Cardiac muscle cell (in vitro differentiated cells and primary cell): Measurements from ENCODE around the gene EYA2. TPM values are rescaled to one million over a fixed set of nuclear protein-coding genes. Genes with fewer than 3 reads are reported as not detected.

Experiments used
- DNase-seq, 2 donors: peaks; one replicate each; pipeline versions ENCODE4 v3.0.0 to v3.0.0-alpha.2; 2010 to 2017; ENCODE audit warnings: low read depth in 1 of 2, low spot score in 1 of 2
- H3K27ac ChIP-seq: fragments of 200-600 bp; sonication (generic); 2 replicates; pipeline ENCODE4 v1.5.1; 2016
- H3K27me3 ChIP-seq: fragments of 200-600 bp; sonication (generic); 2 replicates; pipeline ENCODE4 v1.6.0; 2016; ENCODE audit warnings: control low read depth
- H3K36me3 ChIP-seq: fragments of 200-600 bp; sonication (generic); 2 replicates; pipeline ENCODE4 v1.5.1; 2016; ENCODE audit warnings: control low read depth
- H3K4me1 ChIP-seq: fragments of 200-600 bp; sonication (generic); 2 replicates; pipeline ENCODE4 v1.8.1; 2017; ENCODE audit warnings: low read depth, mild to moderate bottlenecking, mixed run types
- H3K4me3 ChIP-seq: fragments of 200-600 bp; sonication (generic); 2 replicates; pipeline ENCODE4 v1.5.1; 2016; ENCODE audit warnings: mild to moderate bottlenecking
- H3K9me3 ChIP-seq: fragments of 200-600 bp; sonication (generic); 2 replicates; pipeline ENCODE4 v1.5.1; 2017; ENCODE audit warnings: low read depth, mild to moderate bottlenecking, control low read depth
- polyA plus RNA-seq: library from polyadenylated mRNA; unstranded; fragments of >200 nt; fragmentation: Nextera tagmentation; extraction: Ambion mirVana; gene quantifications from 2 replicates; pipeline ENCODE4 v1.2.1, GENCODE V29; 2016
- total RNA-seq: library from RNA; depleted of rRNA; stranded (reverse); fragments of >200 nt; gene quantifications from 2 replicates; pipeline ENCODE4 v1.2.3, GENCODE V29; 2016
- TF ChIP-seq, protein P1 (sequence below): IDR thresholded peaks from 2 replicates; pipeline ENCODE4 v1.5.1; 2012; ENCODE audit warnings: low read depth, mild to moderate bottlenecking, low read length

EYA2 gene
- total and polyA plus RNA-seq, 2 experiments from 2014 or later, result 0.30 TPM; not detected in 1

DNA sequence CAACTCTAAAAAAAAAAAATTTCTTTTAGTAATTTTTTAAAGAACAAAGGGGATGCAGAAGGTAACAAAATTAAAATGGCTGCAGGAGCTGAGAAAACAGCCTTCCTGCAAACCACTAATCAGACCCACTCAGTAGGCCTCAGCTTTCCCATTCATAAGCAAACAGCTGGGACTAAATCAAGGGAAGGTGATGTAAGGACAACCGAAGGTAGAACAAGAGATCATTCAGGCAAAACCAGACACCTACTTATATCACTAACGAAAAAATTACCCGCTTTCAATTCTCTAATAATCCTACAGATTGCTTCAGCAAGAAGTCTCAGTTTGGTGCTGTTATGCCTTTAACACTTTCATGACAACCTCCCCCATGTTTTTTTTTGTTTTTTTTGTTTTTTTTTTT, 337.9 kb downstream of the EYA2 start:
- peaks cover 28% of the 10 kb centered on the region for H3K4me1 ChIP-seq
- peaks cover 41% of the 10 kb centered on the region for H3K36me3 ChIP-seq

DNA sequence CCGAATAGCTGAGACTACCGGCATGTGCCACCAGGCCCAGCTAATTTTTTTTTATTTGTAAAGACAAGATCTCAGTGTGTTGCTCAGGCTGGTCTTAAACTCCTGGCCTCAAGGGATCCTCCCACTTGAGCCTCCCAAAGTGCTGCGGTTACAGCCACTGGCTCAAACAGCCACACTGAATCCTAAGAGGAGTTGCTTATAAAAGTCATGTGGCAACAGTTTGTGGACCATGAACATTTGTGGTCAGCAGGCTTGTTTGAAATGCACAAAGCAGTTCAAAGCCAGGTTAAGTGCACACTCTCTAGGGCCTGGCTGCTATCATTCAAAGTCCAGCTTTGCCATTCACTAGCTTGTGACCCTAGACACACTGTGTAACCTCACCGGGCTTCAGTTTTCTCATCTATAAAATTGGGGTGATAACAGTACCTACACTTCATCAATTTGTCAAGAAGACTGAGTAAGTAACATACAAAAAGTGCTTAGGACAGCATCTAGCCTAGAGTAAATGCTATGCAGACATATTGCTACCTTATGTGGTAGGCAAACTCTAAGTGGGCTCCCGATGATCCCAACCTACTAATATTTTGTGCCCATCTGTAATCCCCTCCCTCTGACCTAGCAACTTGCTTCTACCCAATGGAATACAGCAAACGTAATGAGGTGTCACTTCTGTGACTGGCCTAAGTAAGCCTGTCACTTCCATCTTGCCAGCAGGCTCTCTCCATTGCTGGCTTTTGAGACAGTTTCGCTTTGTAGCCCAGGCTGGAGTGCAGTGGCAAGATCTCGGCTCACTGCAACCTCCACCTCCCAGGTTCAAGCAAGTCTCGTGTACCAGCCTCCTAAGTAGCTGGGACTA, 338.9 kb downstream of the EYA2 start:
- no peaks in the 10 kb centered on the region for H3K27me3 ChIP-seq
- no peak overlapping the region for H3K4me3 ChIP-seq
- H3K4me1 ChIP-seq, result peaks cover 27% of the 10 kb centered on the region
- TF ChIP-seq, protein P1, sequence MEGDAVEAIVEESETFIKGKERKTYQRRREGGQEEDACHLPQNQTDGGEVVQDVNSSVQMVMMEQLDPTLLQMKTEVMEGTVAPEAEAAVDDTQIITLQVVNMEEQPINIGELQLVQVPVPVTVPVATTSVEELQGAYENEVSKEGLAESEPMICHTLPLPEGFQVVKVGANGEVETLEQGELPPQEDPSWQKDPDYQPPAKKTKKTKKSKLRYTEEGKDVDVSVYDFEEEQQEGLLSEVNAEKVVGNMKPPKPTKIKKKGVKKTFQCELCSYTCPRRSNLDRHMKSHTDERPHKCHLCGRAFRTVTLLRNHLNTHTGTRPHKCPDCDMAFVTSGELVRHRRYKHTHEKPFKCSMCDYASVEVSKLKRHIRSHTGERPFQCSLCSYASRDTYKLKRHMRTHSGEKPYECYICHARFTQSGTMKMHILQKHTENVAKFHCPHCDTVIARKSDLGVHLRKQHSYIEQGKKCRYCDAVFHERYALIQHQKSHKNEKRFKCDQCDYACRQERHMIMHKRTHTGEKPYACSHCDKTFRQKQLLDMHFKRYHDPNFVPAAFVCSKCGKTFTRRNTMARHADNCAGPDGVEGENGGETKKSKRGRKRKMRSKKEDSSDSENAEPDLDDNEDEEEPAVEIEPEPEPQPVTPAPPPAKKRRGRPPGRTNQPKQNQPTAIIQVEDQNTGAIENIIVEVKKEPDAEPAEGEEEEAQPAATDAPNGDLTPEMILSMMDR, result no peak
- peaks cover 43% of the 10 kb centered on the region for H3K36me3 ChIP-seq
- DNase-seq, result peak in 1 of 2 donors; percentile 47
- H3K9me3 ChIP-seq, result no peaks in the 10 kb centered on the region
- no peak overlapping the region for H3K27ac ChIP-seq

More for the DNA sequence above, 337.9 kb downstream of the EYA2 start:
- H3K4me3 ChIP-seq, result no peak overlapping the region
- no peaks in the 10 kb centered on the region for H3K9me3 ChIP-seq
- H3K27ac ChIP-seq, result no peak overlapping the region
- no peaks in the 10 kb centered on the region for H3K27me3 ChIP-seq
- no peak for DNase-seq
- TF ChIP-seq, protein P1, result no peak

DNA sequence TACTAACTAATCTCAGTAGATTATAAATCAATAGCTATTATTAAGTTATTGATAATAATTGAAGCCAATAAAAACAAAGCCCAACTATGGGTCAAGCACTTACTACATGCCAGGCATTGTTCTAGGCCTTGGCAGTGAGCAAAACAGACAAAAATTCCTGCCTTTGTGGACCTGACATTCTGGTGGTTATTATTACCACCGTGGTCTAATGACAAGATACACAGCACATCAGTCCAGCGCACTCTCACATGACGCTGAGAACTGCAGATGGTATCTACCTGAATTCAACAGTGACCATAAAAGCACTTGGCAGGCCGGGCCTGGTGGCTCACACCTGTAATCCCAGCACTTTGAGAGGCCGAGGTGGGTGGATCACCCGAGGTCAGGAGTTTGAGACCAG, 340.5 kb downstream of the EYA2 start:
- Histone ChIP-seq H3K36me3 (peaks cover 41% of the 10 kb centered on the region), H3K9me3 (no peaks in the 10 kb centered on the region), H3K27ac (no peak overlapping the region), H3K4me1 (peaks cover 15% of the 10 kb centered on the region), H3K27me3 (no peaks in the 10 kb centered on the region), H3K4me3 (no peak overlapping the region)
- DNase-seq, result no peak
- TF ChIP-seq, protein P1, result no peak

DNA sequence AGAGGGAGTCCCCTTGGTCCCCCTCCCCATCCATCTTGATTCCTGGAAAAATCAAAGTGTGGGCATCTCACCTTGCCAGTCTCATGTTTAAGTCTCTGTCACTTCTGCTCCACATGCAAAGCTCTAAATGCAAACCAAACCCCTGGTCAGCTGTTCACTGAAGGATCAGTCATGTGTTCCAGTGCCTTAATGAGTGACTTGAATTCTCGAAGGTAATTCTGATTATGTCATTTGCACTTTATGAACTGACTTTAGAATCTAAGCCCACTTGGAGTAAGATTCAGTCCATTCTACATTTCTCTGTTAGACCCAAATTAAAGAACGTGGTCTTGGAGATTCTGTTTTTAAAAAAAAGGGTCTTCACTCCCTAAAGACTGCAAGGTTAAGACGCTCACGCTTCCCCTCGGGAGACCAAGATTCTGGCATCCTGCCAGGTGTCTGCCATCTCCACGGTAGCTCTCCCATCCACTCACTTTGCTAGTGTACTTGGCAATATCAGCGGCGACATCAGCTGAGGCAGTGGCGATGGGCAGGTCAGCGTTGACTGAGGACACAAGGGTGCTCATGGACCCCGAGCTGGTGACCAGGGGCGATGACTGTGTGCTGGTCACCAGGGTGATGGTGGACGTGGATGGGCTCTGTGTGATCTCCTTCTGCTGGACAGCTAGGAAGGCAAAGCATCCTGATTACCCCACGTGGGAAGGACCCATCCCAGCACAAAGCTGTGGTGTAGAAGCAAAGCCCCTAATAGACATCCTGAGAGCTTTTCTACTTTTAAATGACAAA, 341.4 kb downstream of the EYA2 start:
- no peaks in the 10 kb centered on the region for H3K9me3 ChIP-seq
- H3K36me3 ChIP-seq, result peaks cover 41% of the 10 kb centered on the region

DNA sequence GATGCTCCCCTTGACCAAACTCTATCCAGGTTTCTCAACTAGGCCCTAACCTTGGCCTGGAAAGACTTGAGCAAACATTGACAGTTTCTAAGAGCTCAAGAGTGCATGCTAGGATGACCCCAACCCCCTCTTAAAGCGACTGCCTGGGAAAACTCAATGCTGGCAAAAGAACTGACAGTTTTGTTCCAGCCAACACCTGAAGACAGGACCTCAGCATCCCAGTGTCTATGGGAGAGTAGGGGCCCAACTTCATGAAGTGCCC, 341.9 kb downstream of the EYA2 start:
- Histone ChIP-seq H3K36me3 (peaks cover 41% of the 10 kb centered on the region), H3K9me3 (no peaks in the 10 kb centered on the region), H3K4me3 (no peak overlapping the region), H3K27ac (no peak overlapping the region), H3K4me1 (peaks cover 5% of the 10 kb centered on the region), H3K27me3 (no peaks in the 10 kb centered on the region)
- no peak for DNase-seq
- TF ChIP-seq, protein P1, result no peak

More for the DNA sequence above, 341.4 kb downstream of the EYA2 start:
- TF ChIP-seq, protein P1, result no peak
- no peak overlapping the region for H3K27ac ChIP-seq
- no peak overlapping the region for H3K4me3 ChIP-seq
- H3K4me1 ChIP-seq, result peaks cover 11% of the 10 kb centered on the region
- no peak for DNase-seq
- H3K27me3 ChIP-seq, result no peaks in the 10 kb centered on the region
